GM21367 (cell line): ENCODE measurements around the gene NSMCE1.

Experiments used
- ATAC-seq: cut with Tn5 transposase; IDR thresholded peaks from one replicate; pipeline ENCODE4 v1.9.1; 2021; ENCODE audit not compliant: unreplicated experiment

Gene NSMCE1

DNA sequence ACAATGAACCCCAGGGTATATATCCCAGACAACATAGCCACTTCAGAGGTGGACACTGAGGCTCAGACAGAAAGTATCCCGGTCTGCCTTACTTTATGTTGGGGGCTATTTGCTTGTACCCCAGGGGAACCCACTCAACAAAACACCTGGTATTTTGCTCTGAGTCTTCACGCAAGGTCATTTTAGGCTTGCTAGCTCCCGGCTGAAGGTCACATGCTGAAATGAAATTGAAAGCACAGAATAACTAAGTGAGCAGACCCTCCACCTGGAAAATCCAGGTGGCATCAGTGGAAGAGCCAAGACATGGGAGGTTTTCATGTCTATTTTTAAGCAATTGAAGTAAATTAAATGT lies 69.4 kb downstream of the NSMCE1 start:
- no peak for ATAC-seq

DNA sequence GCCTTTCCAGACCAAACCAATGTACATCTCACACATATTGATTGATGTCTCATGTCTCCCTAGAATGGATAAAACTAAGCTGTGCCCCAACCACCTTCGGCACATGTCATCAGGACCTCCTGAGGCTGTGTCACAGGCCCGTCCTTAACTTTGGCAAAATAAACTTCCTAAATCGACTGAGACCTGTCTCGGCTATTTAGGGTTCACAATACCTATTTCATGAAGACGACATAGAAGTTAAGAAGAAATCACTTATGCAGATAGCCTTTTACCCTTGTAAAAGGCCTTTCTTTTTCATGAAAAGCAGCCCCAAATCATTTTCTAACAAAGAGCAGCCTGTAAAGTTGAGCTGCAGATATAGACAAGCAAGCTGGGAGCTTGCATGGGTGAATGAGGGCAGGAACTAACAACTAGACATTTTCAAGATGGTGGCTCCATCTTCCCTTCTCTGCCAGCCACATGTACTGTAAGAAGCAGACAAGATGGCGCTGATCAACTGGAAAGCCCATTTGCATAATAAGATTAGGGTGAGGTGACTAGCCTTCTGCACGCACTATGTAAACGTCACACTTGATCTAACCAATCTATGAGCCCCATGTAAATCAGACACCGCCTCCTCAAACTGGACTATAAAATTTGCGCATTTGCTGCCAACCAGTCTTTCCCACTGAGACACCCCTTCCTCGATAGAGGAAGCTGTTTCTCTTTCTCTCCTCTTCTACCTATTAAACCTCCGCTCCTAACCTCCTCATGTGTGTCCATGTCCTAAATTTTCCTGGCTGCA lies 69.9 kb downstream of the NSMCE1 start:
- no peak for ATAC-seq

DNA sequence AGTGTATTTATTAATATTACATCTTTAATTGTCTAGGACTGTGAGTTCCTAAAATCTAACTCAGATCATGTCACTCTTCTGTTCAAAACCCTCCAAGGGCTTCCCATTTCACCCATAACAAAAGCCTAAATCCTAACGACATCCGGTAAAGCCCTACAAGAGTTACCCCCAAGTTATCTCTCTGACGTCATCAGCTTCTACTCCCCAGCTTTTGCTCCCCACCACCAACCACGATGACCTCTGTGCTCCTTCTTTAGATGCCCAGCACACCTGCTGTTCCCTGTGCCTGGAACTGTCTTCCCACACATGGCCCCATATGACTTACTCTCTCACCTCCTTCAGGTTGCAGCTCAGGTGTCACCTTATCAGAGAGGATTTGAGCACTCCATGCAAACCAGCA lies 71.6 kb downstream of the NSMCE1 start:
- no peak for ATAC-seq

DNA sequence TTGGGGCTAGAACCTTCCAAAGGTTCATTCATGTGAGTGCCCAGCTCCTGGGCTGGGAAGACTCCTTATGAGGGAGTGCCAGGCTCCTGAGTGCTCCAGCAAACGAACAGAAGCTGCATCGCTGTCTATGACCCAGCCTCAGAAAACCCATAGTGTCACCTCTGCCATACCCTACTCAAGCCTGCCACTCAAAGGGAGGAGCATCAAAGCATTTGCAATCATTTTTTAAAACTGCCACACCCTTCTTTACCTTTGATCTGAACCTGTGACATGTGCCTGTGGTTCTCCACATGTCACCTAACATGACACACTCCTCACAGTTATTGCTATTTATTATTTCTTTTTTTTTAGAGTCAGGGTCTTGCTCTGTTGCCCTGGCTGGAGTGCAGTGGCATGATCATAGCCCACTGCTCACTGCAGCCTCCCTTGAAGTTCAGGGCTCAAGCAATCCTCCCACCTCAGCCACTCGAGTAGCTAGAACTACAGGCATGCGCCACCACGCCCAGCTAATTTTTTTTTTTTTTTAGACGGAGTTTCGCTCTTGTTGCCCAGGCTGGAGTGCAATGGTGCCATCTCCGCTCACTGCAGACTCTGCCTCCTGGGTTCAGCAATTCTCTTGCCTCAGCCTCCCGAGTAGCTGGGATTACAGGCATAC lies 72.5 kb downstream of the NSMCE1 start:
- ATAC-seq: no peak

DNA sequence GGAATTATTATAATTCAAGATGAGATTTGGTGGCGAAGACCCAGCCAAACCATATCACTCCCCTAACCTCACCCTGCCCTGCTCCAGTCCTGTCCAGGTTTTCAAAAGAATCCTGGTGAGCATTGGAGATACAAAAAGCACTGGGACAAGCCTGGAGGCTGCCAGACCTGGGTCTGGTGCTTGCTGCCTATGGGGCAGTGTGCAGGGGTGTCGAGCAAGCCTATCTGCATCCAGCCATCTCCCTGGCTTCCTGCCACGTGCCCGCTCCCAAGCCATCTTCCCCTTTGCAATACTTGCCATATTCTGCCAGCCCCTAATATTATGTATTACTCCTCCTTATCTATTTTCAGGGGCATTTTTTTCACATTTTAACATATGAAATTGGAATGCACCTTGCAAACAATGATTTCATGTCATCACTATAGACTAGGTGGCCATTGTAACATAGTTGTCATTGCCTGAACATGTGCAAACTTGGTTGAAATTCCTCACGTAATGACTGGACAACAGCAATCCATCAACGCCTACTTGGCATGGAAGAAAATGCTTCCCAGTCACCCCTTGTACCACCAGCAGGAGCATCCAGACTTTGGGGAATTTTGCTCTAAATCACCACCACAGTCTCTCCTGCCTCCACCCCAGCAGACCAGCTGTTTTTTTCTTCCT lies 73.4 kb downstream of the NSMCE1 start:
- ATAC-seq: no peak

DNA sequence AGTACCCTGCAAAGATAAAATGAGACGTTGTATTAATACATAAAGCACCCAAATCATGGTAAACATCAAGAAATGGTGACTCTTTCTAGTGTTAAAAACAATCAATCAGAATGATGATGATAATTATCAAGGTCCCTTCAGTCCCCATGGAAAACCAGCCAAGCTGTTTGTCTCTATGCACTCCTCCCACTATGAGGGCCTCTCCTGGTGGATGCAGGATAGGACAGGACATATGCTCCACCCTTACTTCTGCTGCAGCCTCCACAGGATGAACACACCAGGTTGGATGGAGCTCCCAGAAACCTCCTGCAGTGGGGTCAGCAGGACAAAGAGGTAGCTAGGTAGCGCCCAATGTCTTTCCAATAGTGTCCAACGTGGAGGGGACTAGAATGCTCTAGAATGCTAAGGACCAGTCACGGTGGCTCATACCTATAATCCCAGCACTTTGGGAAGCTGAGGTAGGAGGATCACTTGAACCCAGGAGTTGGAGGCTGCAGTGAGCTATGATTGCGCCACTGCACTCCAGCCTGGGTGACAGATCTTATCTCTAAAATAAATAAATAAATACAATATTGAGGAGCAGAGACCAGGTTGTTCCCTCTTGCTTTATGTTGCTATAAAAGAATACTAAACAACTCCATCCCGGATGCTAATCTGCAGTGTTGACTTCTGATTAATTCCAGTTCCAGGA lies 75.1 kb downstream of the NSMCE1 start:
- ATAC-seq: no peak

DNA sequence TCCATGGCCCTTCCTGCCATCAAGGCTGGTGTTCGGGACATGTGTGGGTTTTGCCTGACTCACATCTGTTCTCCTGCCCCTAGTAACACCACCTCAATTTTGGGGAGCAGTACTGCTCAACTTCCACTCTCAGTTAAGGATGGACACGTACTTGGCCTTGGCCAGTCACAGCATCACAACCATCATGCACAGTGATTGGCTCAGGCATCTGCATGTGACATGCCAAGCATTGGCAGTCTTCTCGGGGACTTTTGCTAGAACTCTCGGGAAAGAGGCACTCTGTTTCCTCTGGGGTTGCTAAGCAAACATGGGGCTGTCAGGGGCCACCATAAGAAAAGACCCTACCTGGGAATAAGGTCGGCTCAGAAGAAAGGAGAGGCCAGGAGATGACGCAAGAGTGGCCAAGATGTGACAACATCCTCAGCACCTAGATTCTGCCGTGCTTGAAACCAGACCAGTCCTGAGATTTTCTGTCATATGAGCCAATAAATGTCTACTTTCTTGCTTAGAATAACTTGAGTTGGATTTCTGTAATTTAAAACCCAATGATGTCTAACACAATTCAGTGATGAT lies 77.1 kb downstream of the NSMCE1 start:
- ATAC-seq: no peak

DNA sequence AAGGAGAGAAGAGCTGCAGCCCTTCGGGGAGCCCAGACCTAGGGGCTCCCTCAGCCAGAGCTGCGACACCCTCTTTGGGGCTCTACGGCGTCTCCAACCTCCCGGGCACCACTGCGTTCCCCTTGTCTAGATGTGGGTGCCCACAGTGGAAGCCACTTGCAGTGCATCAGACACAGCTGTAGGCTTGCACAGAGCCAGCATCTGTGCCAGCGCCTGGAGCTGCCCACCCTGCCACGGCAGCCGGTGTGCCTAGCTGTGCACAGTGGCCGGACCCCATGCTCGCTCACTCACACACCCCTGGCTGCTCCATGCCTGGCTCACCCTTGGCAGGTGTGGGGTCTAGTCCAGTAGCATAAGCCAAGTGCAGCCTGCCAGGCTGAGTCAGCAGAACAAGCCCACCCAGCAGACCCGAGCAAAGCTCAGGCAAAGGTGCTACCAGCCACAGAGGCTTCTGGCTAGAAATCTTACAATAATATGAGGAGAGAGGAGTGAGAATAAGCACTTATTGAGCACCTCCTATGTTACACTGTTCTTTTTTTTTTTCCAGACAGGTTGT lies 78.2 kb downstream of the NSMCE1 start:
- no peak for ATAC-seq

DNA sequence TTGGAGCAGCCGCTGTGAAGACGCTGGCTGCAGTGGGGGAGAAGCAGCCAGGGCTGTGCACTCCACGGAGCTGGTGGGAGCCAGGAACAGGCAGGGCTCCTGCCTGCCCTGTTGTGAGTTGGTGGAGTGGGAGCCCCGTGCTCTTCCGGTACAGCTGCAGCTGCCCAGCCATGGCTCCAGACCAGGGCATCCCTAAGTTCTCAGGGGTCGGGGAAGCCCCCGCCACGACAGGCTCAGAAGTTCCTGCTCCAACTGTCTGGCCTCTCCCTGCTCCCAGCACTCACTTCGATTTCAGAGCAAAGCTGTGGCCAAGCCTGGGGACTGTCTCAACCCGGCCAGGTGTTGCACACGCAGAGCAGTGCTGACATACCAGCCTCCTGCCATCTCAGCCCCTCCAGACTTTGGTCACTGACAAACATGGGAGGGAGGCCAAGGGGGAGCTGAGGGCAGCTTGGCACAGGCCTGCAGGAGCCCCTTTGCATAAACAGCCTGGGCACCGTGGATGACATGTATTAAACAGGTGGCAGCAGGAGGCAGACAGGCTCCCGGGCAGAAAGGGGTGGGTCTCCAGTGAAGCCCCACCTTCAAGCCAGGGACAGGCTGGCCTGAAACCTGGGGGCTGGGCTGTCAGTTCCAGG lies 79.1 kb downstream of the NSMCE1 start:
- ATAC-seq: no peak

DNA sequence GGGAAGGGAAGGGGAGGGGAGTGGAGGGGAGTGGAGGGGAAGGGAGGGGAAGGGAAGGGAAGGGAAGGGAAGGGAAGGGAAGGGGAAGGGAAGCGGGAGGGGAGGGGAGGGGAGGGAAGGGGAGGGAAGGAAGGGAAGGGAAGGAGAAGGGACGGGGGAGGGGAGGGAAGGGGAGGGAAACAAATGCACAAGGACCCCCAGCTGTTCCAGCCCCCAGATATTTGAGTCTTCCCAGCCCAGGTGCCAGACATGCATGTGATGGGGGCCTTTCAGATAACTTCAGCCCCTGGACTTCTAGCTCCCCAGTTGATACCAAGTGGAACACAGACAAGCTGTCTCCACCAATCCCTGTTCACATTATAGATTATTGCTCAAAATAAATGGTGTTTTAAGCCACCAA lies 79.9 kb downstream of the NSMCE1 start:
- no peak for ATAC-seq

DNA sequence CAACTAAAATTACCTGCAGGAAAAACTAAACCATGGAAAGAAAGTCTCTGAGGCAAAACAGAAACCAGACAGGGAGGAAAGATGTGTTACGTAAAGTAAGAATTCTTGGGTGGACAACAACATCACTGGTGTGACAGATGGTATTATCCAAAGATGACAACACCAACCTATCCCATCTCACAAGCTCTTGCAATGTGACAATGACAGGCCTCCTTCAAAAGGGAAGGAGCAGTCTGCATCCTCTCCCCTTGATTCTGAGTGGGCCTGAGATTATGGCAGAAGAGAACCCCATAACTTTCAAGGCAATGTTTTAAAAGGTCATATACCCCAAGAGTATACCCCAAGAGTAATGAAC lies 82.8 kb downstream of the NSMCE1 start:
- no peak for ATAC-seq

DNA sequence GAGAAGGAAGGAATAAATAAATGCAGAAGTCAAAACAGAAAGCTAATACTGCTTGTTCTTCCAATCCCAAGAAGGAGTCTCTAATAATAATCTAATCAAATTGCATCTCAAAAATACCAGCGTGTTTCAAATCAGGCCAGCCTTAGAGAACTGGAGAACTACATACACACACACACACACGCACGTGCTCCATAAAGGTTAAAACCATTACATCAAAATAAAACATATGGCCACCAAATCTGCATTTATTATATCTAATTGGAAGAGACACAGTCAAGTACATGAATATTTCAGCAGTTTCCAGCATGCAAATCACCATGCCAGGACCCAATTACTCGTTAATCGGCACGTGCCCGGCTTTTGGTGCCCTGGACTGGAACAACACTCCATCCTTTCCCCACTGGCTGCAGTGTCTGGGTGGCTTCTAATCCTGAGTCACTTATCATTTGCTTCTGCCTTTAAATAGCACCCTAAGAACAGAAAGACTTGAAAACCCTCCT lies 85.6 kb downstream of the NSMCE1 start:
- ATAC-seq: no peak

DNA sequence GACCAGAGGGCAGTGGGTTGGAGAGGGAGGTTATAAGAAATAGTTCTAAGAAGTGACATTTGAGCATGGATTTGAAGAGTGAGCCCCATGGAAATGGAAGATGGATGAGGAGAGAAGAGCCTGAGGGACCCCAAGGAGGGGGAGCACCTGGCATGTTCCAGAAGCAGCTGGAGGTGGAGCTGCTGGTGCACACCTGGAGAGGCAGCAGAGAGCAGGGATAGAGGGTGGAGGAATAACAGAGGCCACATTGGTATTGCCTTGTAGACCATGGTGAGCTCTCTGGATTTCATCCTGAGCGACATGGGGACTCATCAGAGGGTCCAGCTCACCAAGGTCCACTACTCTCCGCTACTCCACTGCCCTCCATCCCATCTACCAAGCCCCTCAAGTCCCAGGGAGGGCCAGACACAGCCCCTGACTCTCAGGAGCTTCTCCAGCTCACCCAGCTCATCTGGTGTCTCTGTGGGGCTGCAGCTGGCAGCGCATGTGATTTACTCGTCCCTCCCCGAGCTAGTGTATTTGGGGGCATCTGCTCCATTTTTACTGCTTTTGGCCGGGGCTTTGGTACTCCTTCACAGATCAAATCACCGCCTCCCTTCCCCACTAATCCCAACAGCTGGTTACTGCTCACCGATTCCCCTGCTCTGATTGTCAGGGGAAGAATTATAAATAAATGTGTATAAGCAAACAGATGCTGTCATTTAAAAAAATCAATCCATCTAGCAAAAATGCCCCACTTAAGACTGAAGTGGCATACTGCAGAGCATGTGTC lies 87.4 kb downstream of the NSMCE1 start:
- ATAC-seq: no peak

DNA sequence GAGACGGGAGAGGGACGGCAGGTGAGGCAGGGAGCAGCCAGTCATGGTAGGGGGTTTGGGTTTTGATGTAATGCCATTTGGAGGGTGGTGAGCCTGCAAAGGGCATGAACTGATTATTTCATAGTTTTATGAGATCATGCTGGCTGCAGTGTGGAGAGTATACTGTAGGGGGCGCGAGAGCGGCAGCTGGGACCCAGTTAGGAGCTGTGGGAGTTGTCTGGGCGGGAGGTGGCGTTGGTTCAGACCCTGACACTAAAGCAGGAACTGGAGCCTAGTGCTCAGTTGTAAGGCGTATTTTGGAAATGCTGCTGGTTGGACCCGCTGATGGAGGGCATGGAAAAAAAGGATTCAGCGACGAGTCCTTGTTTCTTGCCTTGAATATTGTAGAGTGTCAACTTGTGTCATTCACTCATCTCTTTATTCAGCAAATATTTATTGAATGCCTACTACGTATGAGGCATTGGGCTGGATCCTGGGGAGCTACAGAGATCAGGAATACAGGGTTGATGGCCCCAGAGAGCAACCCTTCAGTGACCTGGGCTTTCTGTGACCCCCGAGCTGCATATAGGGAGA lies 89.0 kb downstream of the NSMCE1 start:
- ATAC-seq: no peak

DNA sequence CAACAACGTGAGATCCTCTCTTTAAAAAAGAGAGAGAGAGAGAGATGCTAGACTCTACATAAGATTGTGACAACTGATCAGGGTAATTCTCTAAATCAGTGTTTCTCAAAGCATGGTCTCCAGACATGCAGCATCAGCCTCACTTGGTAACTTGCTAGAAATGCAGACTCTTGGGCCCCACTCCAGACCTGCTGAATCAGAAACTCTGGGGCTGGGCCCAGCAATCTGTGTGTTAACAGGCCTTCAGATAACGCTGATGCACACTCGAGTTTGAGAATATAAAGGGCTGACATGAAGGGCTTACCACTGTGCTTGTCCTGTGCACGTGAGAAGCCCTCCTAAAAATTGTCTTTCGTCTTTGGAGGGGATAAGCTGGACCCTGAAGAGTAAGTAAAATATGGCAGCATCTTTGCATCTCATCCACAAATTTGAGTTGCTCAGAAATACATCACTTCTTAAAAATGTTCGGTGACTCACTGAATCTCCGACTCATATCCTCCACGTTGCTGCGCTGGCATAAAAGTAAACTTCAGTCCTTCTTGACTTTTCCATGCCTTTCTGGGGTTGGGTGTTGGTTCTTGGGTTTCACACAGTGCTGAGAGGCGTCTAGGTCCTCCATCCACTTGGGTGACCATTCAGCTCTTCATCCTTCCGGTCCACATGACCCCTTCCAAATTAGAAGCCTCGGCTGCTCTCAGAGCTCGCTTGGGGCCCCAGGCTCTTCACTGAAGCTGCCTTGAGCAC lies 91.4 kb downstream of the NSMCE1 start:
- ATAC-seq: no peak

DNA sequence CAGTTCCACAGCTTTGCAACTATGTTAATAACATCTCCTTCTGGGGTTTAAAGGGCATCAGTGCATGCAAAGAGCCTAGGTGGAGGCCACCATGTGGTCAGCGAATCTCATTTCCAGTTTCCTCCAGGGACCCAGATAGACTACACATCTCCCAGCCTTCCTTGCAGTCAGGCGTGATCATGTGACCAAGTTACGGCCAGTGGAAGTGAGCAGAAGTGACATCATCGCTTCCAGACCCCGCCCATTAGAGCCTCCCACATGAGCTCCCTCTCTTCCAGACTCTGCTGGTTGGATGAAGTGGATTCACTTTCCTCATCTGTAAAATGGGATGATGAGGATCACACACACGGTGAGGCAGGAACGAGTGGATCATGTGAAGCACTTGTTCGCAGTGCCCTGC lies 92.7 kb downstream of the NSMCE1 start:
- no peak for ATAC-seq
